Measurements from ENCODE around the gene TMEM178B.

Gene TMEM178B

GRCh38 chr7:141456298-141456697 is 382.4 kb downstream of the TMEM178B start:
- no peaks in the 10 kb centered on the region for H3K36me3 Mint-ChIP-seq
- no peak overlapping the region for H3K4me3 Mint-ChIP-seq
- H3K9me3 Mint-ChIP-seq (ENCODE audit: low read depth): no peaks in the 10 kb centered on the region
- peaks cover 4% of the 10 kb centered on the region for H3K27me3 Mint-ChIP-seq
- no peaks in the 10 kb centered on the region for H3K4me1 Mint-ChIP-seq (ENCODE audit: low read depth)
- no peak overlapping the region for H3K27ac Mint-ChIP-seq

- Mint-ChIP-seq H3K27ac (no peak overlapping the region), H3K36me3 (no peaks in the 10 kb centered on the region), H3K4me1 (ENCODE audit: low read depth) (no peaks in the 10 kb centered on the region), H3K4me3 (no peak overlapping the region), H3K9me3 (ENCODE audit: low read depth) (no peaks in the 10 kb centered on the region), H3K27me3 (peaks cover 4% of the 10 kb centered on the region)
Measured at GRCh38 chr7:141456711-141457110, 382.8 kb downstream of the TMEM178B start.

- peaks cover 8% of the 10 kb centered on the region for H3K27me3 Mint-ChIP-seq
- no peaks in the 10 kb centered on the region for H3K36me3 Mint-ChIP-seq
- no peak overlapping the region for H3K27ac Mint-ChIP-seq
- H3K4me3 Mint-ChIP-seq: no peak overlapping the region
- no peaks in the 10 kb centered on the region for H3K9me3 Mint-ChIP-seq (ENCODE audit: low read depth)
- H3K4me1 Mint-ChIP-seq (ENCODE audit: low read depth): no peaks in the 10 kb centered on the region
Measured at GRCh38 chr7:141460781-141461715, 387.2 kb downstream of the TMEM178B start.

GRCh38 chr7:141461924-141462323 is 388.1 kb downstream of the TMEM178B start:
- Mint-ChIP-seq H3K27ac (no peak overlapping the region), H3K36me3 (no peaks in the 10 kb centered on the region), H3K9me3 (ENCODE audit: low read depth) (no peaks in the 10 kb centered on the region), H3K4me1 (ENCODE audit: low read depth) (no peaks in the 10 kb centered on the region), H3K27me3 (peaks cover 6% of the 10 kb centered on the region), H3K4me3 (no peak overlapping the region)

- no peaks in the 10 kb centered on the region for H3K36me3 Mint-ChIP-seq
- peaks cover 5% of the 10 kb centered on the region for H3K27me3 Mint-ChIP-seq
- H3K4me3 Mint-ChIP-seq: no peak overlapping the region
Measured at GRCh38 chr7:141462958-141463357, 389.1 kb downstream of the TMEM178B start.

GRCh38 chr7:141463986-141464385 is 390.1 kb downstream of the TMEM178B start:
- Mint-ChIP-seq H3K27me3 (peaks cover 5% of the 10 kb centered on the region), H3K4me3 (no peak overlapping the region)

More at GRCh38 chr7:141462958-141463357, 389.1 kb downstream of the TMEM178B start:
- Mint-ChIP-seq H3K9me3 (ENCODE audit: low read depth) (no peaks in the 10 kb centered on the region), H3K27ac (no peak overlapping the region), H3K4me1 (ENCODE audit: low read depth) (no peaks in the 10 kb centered on the region)

GRCh38 chr7:141464551-141464950 is 390.7 kb downstream of the TMEM178B start:
- Mint-ChIP-seq H3K4me1 (ENCODE audit: low read depth) (no peaks in the 10 kb centered on the region), H3K27me3 (peaks cover 5% of the 10 kb centered on the region), H3K36me3 (no peaks in the 10 kb centered on the region), H3K27ac (no peak overlapping the region), H3K4me3 (no peak overlapping the region), H3K9me3 (ENCODE audit: low read depth) (no peaks in the 10 kb centered on the region)

More at GRCh38 chr7:141463986-141464385, 390.1 kb downstream of the TMEM178B start:
- no peaks in the 10 kb centered on the region for H3K36me3 Mint-ChIP-seq
- no peak overlapping the region for H3K27ac Mint-ChIP-seq
- no peaks in the 10 kb centered on the region for H3K4me1 Mint-ChIP-seq (ENCODE audit: low read depth)
- no peaks in the 10 kb centered on the region for H3K9me3 Mint-ChIP-seq (ENCODE audit: low read depth)

GRCh38 chr7:141466151-141466904 is 392.5 kb downstream of the TMEM178B start:
- H3K27me3 Mint-ChIP-seq: peaks cover 11% of the 10 kb centered on the region
- no peak overlapping the region for H3K27ac Mint-ChIP-seq
- H3K4me1 Mint-ChIP-seq (ENCODE audit: low read depth): no peaks in the 10 kb centered on the region
- H3K36me3 Mint-ChIP-seq: no peaks in the 10 kb centered on the region
- H3K4me3 Mint-ChIP-seq: no peak overlapping the region
- no peaks in the 10 kb centered on the region for H3K9me3 Mint-ChIP-seq (ENCODE audit: low read depth)

GRCh38 chr7:141468341-141468740 is 394.5 kb downstream of the TMEM178B start:
- H3K36me3 Mint-ChIP-seq: no peaks in the 10 kb centered on the region
- H3K9me3 Mint-ChIP-seq (ENCODE audit: low read depth): no peaks in the 10 kb centered on the region
- H3K27me3 Mint-ChIP-seq: peaks cover 14% of the 10 kb centered on the region
- no peak overlapping the region for H3K4me3 Mint-ChIP-seq
- H3K4me1 Mint-ChIP-seq (ENCODE audit: low read depth): no peaks in the 10 kb centered on the region
- H3K27ac Mint-ChIP-seq: no peak overlapping the region

- Mint-ChIP-seq H3K27me3 (peaks cover 11% of the 10 kb centered on the region), H3K27ac (no peak overlapping the region), H3K9me3 (ENCODE audit: low read depth) (no peaks in the 10 kb centered on the region), H3K4me3 (no peak overlapping the region), H3K36me3 (no peaks in the 10 kb centered on the region), H3K4me1 (ENCODE audit: low read depth) (no peaks in the 10 kb centered on the region)
Measured at GRCh38 chr7:141475679-141476078, 401.8 kb downstream of the TMEM178B start.

GRCh38 chr7:141477865-141478264 is 404.0 kb downstream of the TMEM178B start:
- Mint-ChIP-seq H3K9me3 (ENCODE audit: low read depth) (no peaks in the 10 kb centered on the region), H3K4me1 (ENCODE audit: low read depth) (no peaks in the 10 kb centered on the region), H3K4me3 (no peak overlapping the region), H3K27ac (no peak overlapping the region), H3K27me3 (peaks cover 10% of the 10 kb centered on the region), H3K36me3 (no peaks in the 10 kb centered on the region)

GRCh38 chr7:141478845-141479244 is 405.0 kb downstream of the TMEM178B start:
- Mint-ChIP-seq H3K36me3 (no peaks in the 10 kb centered on the region), H3K27me3 (peaks cover 15% of the 10 kb centered on the region), H3K9me3 (ENCODE audit: low read depth) (no peaks in the 10 kb centered on the region), H3K4me3 (no peak overlapping the region), H3K27ac (no peak overlapping the region), H3K4me1 (ENCODE audit: low read depth) (no peaks in the 10 kb centered on the region)

GRCh38 chr7:141480953-141481352 is 407.1 kb downstream of the TMEM178B start:
- Mint-ChIP-seq H3K9me3 (ENCODE audit: low read depth) (no peaks in the 10 kb centered on the region), H3K27me3 (peaks cover 16% of the 10 kb centered on the region), H3K4me1 (ENCODE audit: low read depth) (no peaks in the 10 kb centered on the region), H3K4me3 (no peak overlapping the region), H3K36me3 (no peaks in the 10 kb centered on the region), H3K27ac (no peak overlapping the region)

- peaks cover 16% of the 10 kb centered on the region for H3K27me3 Mint-ChIP-seq
- no peak overlapping the region for H3K4me3 Mint-ChIP-seq
- no peak overlapping the region for H3K27ac Mint-ChIP-seq
- H3K9me3 Mint-ChIP-seq (ENCODE audit: low read depth): no peaks in the 10 kb centered on the region
- H3K36me3 Mint-ChIP-seq: no peaks in the 10 kb centered on the region
- no peaks in the 10 kb centered on the region for H3K4me1 Mint-ChIP-seq (ENCODE audit: low read depth)
Measured at GRCh38 chr7:141481971-141482370, 408.1 kb downstream of the TMEM178B start.

- Mint-ChIP-seq H3K9me3 (ENCODE audit: low read depth) (no peaks in the 10 kb centered on the region), H3K4me3 (no peak overlapping the region), H3K4me1 (ENCODE audit: low read depth) (no peaks in the 10 kb centered on the region), H3K27ac (no peak overlapping the region), H3K36me3 (no peaks in the 10 kb centered on the region), H3K27me3 (peaks cover 16% of the 10 kb centered on the region)
Measured at GRCh38 chr7:141483044-141483443, 409.2 kb downstream of the TMEM178B start.
